Cardiac muscle cell (in vitro differentiated cells and primary cell): ENCODE results near the gene HLA-G. TPM values are rescaled to one million over a fixed set of nuclear protein-coding genes. Genes with fewer than 3 reads are reported as not detected.

Experiments
- DNase-seq, 2 donors: peaks; one replicate each; pipeline versions ENCODE4 v3.0.0 to v3.0.0-alpha.2; 2010 to 2017; ENCODE audit warnings: low read depth in 1 of 2, low spot score in 1 of 2
- H3K27ac ChIP-seq: fragments of 200-600 bp; sonication (generic); 2 replicates; pipeline ENCODE4 v1.5.1; 2016
- H3K27me3 ChIP-seq: fragments of 200-600 bp; sonication (generic); 2 replicates; pipeline ENCODE4 v1.6.0; 2016; ENCODE audit warnings: control low read depth
- H3K36me3 ChIP-seq: fragments of 200-600 bp; sonication (generic); 2 replicates; pipeline ENCODE4 v1.5.1; 2016; ENCODE audit warnings: control low read depth
- H3K4me1 ChIP-seq: fragments of 200-600 bp; sonication (generic); 2 replicates; pipeline ENCODE4 v1.8.1; 2017; ENCODE audit warnings: low read depth, mild to moderate bottlenecking, mixed run types
- H3K4me3 ChIP-seq: fragments of 200-600 bp; sonication (generic); 2 replicates; pipeline ENCODE4 v1.5.1; 2016; ENCODE audit warnings: mild to moderate bottlenecking
- H3K9me3 ChIP-seq: fragments of 200-600 bp; sonication (generic); 2 replicates; pipeline ENCODE4 v1.5.1; 2017; ENCODE audit warnings: low read depth, mild to moderate bottlenecking, control low read depth
- polyA plus RNA-seq: library from polyadenylated mRNA; unstranded; fragments of >200 nt; fragmentation: Nextera tagmentation; extraction: Ambion mirVana; gene quantifications from 2 replicates; pipeline ENCODE4 v1.2.1, GENCODE V29; 2016
- total RNA-seq: library from RNA; depleted of rRNA; stranded (reverse); fragments of >200 nt; gene quantifications from 2 replicates; pipeline ENCODE4 v1.2.3, GENCODE V29; 2016
- TF ChIP-seq, protein P1 (sequence below): IDR thresholded peaks from 2 replicates; pipeline ENCODE4 v1.5.1; 2012; ENCODE audit warnings: low read depth, mild to moderate bottlenecking, low read length

HLA-G gene
- total and polyA plus RNA-seq, 2 experiments from 2014 or later = 0.12 TPM; not detected in 1

GRCh38 chr6:29830409-29830808 is 2.8 kb downstream of the HLA-G start:
- no peaks in the 10 kb centered on the region for H3K4me1 ChIP-seq
- DNase-seq = no peak
- H3K27ac ChIP-seq = no peak overlapping the region
- no peak overlapping the region for H3K4me3 ChIP-seq
- no peaks in the 10 kb centered on the region for H3K9me3 ChIP-seq
- peaks cover 92% of the 10 kb centered on the region for H3K27me3 ChIP-seq
- TF ChIP-seq, protein P1, sequence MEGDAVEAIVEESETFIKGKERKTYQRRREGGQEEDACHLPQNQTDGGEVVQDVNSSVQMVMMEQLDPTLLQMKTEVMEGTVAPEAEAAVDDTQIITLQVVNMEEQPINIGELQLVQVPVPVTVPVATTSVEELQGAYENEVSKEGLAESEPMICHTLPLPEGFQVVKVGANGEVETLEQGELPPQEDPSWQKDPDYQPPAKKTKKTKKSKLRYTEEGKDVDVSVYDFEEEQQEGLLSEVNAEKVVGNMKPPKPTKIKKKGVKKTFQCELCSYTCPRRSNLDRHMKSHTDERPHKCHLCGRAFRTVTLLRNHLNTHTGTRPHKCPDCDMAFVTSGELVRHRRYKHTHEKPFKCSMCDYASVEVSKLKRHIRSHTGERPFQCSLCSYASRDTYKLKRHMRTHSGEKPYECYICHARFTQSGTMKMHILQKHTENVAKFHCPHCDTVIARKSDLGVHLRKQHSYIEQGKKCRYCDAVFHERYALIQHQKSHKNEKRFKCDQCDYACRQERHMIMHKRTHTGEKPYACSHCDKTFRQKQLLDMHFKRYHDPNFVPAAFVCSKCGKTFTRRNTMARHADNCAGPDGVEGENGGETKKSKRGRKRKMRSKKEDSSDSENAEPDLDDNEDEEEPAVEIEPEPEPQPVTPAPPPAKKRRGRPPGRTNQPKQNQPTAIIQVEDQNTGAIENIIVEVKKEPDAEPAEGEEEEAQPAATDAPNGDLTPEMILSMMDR = no peak
- no peaks in the 10 kb centered on the region for H3K36me3 ChIP-seq

DNA sequence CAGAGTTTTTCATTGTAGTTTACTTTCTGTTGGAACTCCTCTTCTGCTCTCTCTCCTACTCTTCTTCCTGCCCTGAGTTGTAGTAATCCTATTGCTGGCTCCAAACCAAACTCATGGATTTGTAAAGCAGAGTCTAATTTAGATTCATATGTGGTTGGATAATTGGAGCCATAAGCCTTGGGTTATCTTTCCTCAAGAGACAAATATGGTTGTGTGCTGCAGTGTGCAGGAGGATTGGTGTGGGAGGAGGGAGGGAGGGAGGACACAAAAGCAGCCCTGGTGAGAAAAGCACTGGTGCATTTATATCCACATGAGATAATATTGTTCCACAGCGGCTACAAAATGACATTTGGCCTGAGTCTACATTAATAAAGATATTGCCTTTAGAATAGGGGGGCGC is 4.2 kb downstream of the HLA-G start:
- Histone ChIP-seq H3K9me3 (no peaks in the 10 kb centered on the region), H3K36me3 (no peaks in the 10 kb centered on the region), H3K4me1 (no peaks in the 10 kb centered on the region), H3K4me3 (no peak overlapping the region), H3K27me3 (peaks cover 91% of the 10 kb centered on the region), H3K27ac (no peak overlapping the region)
- TF ChIP-seq, protein P1 = no peak
- DNase-seq = no peak

GRCh38 chr6:29834564-29835436 is 7.2 kb downstream of the HLA-G start:
- Histone ChIP-seq H3K4me1 (no peaks in the 10 kb centered on the region), H3K36me3 (no peaks in the 10 kb centered on the region), H3K9me3 (no peaks in the 10 kb centered on the region), H3K4me3 (no peak overlapping the region), H3K27ac (no peak overlapping the region), H3K27me3 (peaks cover 86% of the 10 kb centered on the region)
- peak; percentile 20 to 36 for DNase-seq
- TF ChIP-seq, protein P1 = peak; percentile 90

GRCh38 chr6:29839917-29840316 is 12.3 kb downstream of the HLA-G start:
- H3K4me3 ChIP-seq = no peak overlapping the region
- TF ChIP-seq, protein P1 = no peak
- no peak for DNase-seq

DNA sequence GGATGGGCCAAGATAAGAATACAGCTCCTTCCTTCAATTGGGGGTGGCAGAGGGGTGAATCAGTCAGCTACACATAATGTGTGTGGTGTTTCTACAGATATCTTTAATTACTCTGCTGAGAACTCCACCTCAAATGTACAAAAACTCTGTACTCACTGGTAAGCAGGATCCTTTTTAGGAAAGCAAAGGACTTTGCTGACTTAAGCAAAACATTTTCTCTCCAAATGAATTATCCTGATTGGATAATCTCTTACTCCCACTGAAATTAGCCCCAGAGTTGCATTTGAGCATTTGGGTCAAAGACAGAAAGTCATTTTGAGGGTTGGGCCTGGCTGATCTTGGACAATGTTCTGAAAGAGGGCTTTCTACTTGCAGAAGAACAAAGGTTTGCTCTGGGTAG is 13.4 kb downstream of the HLA-G start:
- no peaks in the 10 kb centered on the region for H3K4me1 ChIP-seq
- peaks cover 48% of the 10 kb centered on the region for H3K27me3 ChIP-seq
- no peak overlapping the region for H3K27ac ChIP-seq
- DNase-seq = no peak
- no peaks in the 10 kb centered on the region for H3K9me3 ChIP-seq
- TF ChIP-seq, protein P1 = no peak
- H3K36me3 ChIP-seq = no peaks in the 10 kb centered on the region
- no peak overlapping the region for H3K4me3 ChIP-seq

More at GRCh38 chr6:29839917-29840316, 12.3 kb downstream of the HLA-G start:
- no peak overlapping the region for H3K27ac ChIP-seq
- no peaks in the 10 kb centered on the region for H3K36me3 ChIP-seq
- H3K4me1 ChIP-seq = no peaks in the 10 kb centered on the region
- H3K27me3 ChIP-seq = peaks cover 57% of the 10 kb centered on the region
- H3K9me3 ChIP-seq = no peaks in the 10 kb centered on the region
